Neural cell (in vitro differentiated cells): ENCODE measurements around the gene SLC9A7.

ENCODE experiments used
- CTCF ChIP-seq: fragments of 450-650 bp; IDR thresholded peaks from 2 replicates; pipeline ENCODE4 v1.5.1; 2014; ENCODE audit warnings: antibody characterized with exemption, mild to moderate bottlenecking, moderate library complexity; ENCODE audit not compliant: poor library complexity, severe bottlenecking
- EP300 ChIP-seq: fragments of 450-650 bp; conservative IDR thresholded peaks from 2 replicates; pipeline ENCODE4 v1.6.1; 2014; ENCODE audit warnings: antibody characterized with exemption, mild to moderate bottlenecking, moderate library complexity; ENCODE audit not compliant: poor library complexity, severe bottlenecking
- POLR2AphosphoS5 ChIP-seq: IDR thresholded peaks from 2 replicates; pipeline ENCODE4 v1.6.1; 2012
- REST ChIP-seq: IDR thresholded peaks from 2 replicates; pipeline ENCODE4 v1.6.1; 2012; ENCODE audit warnings: borderline replicate concordance

DNA sequence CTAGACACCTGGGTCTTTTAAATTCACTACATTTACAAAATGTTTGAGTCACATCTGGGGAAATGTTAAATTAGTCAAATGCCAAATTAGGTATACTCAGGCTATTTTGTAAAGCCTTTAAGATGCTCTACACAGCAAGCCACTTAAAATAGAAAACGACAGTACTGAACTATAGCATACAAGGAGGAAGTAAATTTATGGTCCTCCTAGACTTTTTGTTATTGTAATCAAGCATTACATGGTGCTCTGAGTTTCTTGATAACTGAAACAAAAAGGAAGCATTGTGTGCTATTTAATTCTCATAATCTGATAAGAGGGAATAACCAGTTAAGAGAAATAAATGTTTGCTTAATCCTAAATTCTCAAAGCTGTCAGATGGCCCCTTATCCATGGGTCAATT, 46.2 kb downstream of the SLC9A7 start:
- no peak for TF ChIP-seq CTCF
- no peak for TF ChIP-seq EP300
- no peak for TF ChIP-seq REST
- no peak for TF ChIP-seq POLR2AphosphoS5
